Iris pigment epithelial cell (primary cell): ENCODE results near the gene PAIP2B.
A peak's percentile ranks its signal among the peaks of the same experiment; 100 is the strongest.

Experiments used
- DNase-seq: peaks from one replicate; pipeline ENCODE4 v3.0.0-alpha.2; 2011; ENCODE audit warnings: low read depth

The PAIP2B gene

GRCh38 chr2:71153585-71154224 lies 73.2 kb downstream of the PAIP2B start:
- no peak for DNase-seq

GRCh38 chr2:71151620-71152019 lies 75.3 kb downstream of the PAIP2B start:
- DNase-seq = no peak

- peak; percentile 24 for DNase-seq
Measured at GRCh38 chr2:71150082-71150816, 76.7 kb downstream of the PAIP2B start.

- DNase-seq = no peak
Measured at GRCh38 chr2:71148506-71149063, 78.3 kb downstream of the PAIP2B start.

- no peak for DNase-seq
Measured at GRCh38 chr2:71143782-71144181, 83.1 kb downstream of the PAIP2B start.

GRCh38 chr2:71136174-71136573 lies 90.7 kb downstream of the PAIP2B start:
- no peak for DNase-seq

- no peak for DNase-seq
Measured at GRCh38 chr2:71133603-71134002, 93.3 kb downstream of the PAIP2B start.
